ENCODE results near the gene YOD1.

The YOD1 gene

DNA sequence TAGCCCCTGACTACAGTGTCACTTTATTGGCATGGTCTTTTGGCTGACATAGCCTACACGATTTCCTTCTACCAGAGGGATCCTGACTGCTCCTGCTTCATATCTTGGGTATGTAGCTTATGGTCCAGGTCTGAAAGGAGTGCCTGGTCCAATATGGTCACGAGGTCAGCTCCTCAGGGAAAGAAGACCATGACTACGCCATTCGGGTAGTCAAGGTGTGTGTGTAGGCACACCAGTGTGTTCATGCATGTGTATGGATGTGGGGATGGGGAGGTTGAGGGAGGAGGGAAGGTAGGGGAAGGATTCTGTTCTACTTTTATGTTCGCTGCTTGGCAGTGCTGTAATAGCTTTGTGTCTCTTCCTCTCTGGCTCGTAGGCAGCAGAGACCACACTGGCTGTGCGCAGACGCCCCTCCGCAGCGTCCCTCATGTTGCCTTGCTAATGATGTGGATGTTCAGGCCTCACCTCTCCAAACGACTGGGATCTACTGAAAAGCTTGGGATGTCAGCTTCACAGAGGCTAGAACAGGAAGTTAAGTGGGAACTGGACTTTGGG is 27.6 kb upstream of the YOD1 start:
- DNase-seq (ENCODE audit: low read depth), result no peak
- no peak overlapping the region for H3K4me3 ChIP-seq (ENCODE audit: low read length)
- TF ChIP-seq, protein P1, sequence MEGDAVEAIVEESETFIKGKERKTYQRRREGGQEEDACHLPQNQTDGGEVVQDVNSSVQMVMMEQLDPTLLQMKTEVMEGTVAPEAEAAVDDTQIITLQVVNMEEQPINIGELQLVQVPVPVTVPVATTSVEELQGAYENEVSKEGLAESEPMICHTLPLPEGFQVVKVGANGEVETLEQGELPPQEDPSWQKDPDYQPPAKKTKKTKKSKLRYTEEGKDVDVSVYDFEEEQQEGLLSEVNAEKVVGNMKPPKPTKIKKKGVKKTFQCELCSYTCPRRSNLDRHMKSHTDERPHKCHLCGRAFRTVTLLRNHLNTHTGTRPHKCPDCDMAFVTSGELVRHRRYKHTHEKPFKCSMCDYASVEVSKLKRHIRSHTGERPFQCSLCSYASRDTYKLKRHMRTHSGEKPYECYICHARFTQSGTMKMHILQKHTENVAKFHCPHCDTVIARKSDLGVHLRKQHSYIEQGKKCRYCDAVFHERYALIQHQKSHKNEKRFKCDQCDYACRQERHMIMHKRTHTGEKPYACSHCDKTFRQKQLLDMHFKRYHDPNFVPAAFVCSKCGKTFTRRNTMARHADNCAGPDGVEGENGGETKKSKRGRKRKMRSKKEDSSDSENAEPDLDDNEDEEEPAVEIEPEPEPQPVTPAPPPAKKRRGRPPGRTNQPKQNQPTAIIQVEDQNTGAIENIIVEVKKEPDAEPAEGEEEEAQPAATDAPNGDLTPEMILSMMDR (conservative IDR thresholded peaks at IDR 0.05; ENCODE audit: low read length), result no peak

DNA sequence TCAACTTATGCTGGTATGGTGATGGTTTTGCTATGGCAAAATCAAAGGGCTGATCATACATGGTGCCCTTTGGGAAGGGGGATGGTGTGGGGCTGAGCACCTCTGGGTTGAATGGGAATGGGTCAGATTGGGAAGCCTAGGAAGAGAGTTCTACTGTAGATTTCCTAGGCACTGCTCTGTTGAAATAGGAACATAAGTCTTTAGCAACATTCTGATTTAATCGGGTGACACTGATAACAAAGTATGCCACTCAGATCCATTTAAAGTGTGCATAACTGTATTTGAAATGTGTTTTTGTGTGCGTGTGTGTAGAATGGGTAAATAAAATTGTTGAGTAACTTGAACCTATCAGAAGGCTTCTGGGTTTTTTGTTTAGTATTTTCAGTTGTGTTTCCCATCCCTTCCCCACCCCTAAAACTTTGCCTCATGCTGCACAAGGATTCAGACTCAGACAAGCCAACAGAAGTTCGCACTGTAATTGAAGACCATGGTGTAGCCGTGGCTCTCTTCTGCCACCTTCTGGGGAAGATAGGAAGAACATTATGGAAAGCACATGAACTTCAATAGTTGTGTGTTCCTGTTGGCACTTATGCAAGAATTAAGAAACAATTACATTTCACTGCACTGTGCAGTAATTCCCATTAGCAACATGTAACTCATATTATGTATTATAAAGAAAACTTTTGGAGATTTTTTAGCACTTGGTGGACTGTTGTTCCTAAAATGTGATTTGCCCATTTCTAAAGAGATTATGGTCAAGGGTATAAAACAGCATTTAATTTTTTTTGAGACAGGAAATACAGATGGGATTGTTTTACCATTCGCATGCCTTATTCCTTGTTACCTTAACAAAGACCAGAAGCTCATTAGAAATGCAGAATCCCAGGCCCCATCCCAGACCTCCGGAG is 26.7 kb upstream of the YOD1 start:
- H3K4me3 ChIP-seq (ENCODE audit: low read length), result no peak overlapping the region
- peak; percentile 81 for DNase-seq (ENCODE audit: low read depth)
- TF ChIP-seq, protein P1 (conservative IDR thresholded peaks at IDR 0.05; ENCODE audit: low read length), result peak; percentile 99

DNA sequence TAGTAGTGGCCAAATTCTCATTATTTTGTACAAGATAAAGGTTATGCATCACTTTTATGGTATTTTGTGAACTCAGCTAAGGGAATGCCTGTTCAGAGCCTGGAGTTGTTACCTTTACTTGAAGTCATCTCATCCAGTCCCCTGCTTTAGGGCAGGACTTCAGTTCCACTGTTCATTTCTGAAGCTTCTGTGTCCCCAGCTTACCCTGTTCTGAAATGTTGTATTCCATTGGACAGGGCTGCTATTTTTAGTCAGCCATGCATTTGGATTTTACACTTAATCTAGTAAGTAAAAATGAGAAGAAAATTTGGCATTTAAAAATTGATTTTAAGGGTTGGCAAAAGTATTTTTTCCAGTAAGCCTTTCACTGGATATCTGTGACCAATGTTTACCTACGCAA is 26.0 kb upstream of the YOD1 start:
- TF ChIP-seq, protein P1 (conservative IDR thresholded peaks at IDR 0.05; ENCODE audit: low read length), result no peak; the same call in 1 of the 2 replicates
- no peak for DNase-seq (ENCODE audit: low read depth)

DNA sequence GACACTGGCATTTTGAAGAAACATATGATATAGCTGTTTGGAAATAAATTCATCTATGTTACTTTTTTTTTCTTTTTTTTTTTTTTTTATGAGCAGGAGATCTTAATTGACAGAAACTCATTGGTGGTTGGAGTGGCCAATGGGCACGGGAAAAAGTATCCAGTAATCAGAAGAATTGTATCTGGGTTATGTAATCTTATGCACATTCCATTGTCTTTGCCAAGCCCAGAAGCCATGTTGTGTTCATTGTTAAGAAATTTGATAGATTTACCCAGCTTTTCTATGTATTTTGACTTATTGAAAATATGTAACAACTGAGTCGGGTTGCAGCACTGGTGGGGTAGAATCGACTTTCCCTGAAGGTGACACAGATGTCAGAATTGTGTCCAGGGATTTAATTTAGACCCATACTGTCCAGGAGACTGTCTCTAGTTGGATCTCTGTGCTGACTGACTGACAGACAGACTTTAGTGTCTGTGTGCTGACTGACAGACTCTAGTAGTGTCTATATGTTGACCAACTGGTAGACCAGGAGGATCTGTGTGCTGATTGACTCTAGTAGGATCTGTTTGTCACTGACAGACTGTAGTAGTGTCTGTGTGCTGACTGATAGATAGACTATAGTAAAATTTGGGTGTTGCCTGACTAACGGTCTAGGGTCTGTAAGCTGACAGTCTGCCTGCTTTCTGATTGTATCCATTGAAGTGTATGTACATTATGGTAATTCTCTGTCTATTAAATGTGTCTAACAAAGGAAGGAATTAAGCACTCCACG is 25.4 kb upstream of the YOD1 start:
- TF ChIP-seq, protein P1 (conservative IDR thresholded peaks at IDR 0.05; ENCODE audit: low read length), result no peak
- no peak overlapping the region for H3K4me3 ChIP-seq (ENCODE audit: low read length)
- peak; percentile 38 for DNase-seq (ENCODE audit: low read depth)

More for the DNA sequence above, 26.0 kb upstream of the YOD1 start:
- H3K4me3 ChIP-seq (ENCODE audit: low read length), result no peak overlapping the region

DNA sequence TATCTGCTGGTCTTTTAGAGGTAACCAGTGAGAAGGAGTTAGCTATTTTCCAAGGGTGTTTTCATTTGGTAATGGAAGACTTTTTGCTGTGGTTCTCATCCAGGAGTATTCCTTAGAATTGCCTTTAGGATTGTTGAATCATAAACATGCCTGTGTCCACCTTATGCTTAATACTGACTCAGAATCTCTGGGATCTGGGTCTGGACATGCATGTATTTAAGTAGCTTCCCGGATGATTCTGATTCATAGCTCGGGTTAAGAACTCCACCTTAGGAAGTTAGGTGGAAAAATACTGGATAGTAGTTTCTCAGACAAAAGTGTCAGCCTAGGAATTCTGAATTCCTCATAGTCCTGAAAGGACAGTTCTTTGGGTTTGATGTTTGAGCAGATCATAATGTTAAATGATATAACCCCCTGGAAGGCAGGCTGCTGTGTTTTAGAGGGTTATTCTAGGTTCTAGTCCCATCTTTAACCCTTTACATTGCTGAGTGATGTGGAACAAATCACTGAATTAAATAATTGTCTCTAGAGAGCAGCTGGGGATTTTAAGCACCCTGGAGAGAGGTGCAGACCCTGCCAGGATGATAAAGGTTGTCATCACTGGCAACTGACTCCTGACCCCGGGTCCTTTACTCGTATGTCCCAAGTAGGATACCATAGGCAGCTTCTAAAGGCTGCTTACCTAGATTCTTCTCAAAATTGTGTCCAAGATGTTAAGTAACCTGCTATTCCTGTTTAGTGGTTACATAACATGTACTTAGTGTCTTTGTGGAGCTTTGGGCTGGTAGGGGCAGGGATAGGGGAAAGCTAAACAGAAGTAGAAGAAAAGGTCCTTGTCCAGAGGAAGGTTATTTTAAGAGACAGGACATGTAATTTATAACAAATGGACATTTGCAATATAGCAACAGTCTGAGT is 23.2 kb upstream of the YOD1 start:
- TF ChIP-seq, protein P1 (conservative IDR thresholded peaks at IDR 0.05; ENCODE audit: low read length), result no peak
- DNase-seq (ENCODE audit: low read depth), result no peak

DNA sequence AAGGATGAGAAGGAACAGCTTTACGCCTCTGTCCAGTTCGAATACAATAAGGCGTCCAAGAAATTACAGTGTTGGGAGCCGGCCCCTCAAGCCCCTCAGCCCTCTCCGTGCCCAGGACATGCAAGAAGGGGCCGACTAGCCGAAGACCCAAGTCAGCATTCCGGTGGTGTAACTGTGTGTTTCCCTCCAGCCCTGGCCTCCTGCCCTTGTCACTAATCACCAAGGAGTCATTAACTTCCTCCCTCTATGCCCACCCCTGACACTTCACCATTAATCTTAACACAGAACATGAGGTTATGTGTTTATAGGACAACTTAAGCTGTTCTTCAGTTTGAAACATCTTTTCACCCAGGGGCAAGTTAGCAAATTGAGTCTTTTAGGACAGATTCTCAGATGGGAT is 21.2 kb upstream of the YOD1 start:
- TF ChIP-seq, protein P1 (conservative IDR thresholded peaks at IDR 0.05; ENCODE audit: low read length), result no peak
- no peak overlapping the region for H3K4me3 ChIP-seq (ENCODE audit: low read length)
- no peak for DNase-seq (ENCODE audit: low read depth)

More for the DNA sequence above, 23.2 kb upstream of the YOD1 start:
- no peak overlapping the region for H3K4me3 ChIP-seq (ENCODE audit: low read length)

All from AG10803 (cell line).